Measurements from ENCODE around the gene DLG2. TPM values are rescaled to one million over a fixed set of nuclear protein-coding genes. Genes with fewer than 3 reads are reported as not detected.

DLG2 gene
- total and polyA plus RNA-seq, 4 donors, result 0.30 to 5.5 (median 0.68) TPM

DNA sequence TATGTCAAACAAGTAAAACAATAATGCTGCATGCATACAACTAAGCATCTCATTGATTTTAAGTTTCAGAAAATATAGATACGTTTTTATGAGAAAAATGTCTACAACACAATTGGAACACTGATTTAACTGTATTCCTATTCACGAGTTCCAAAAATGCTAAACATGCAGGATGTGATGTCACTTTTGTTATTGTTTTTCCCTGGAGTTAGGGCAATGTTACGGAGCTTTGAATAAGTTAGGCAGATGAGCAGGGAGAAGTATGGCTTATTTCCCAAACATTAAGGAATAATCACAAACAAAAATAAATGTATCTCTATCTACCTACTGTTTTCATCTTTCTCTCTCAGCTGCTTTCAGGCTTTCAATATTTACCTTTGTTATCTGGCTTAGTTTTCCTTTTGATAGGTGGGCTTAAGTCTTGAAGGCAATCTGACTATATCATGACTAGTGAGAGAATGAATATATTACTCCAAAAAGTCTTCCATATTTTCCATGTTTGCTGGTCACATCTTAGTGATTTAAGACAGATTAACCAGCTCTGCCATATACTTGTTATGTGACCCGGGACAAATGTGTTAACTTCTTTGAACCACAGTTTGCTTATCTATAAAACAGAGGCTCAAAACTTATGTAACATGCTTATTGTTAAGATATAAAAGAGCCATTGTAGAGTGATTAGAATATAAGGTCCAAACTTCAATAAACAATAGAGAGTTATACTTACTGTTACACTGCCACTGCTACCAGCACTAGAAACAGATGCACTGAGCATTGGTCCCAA, 1486.6 kb downstream of the DLG2 start:
- no peak overlapping the region for H3K9ac ChIP-seq (ENCODE audit: low read depth in 1 of 2, low read length in 2 of 2)
- no peak overlapping the region for H3K4me3 ChIP-seq (ENCODE audit: low read depth in 1 of 3, low read length in 3 of 3)
- H3K36me3 ChIP-seq (ENCODE audit: control insufficient read depth in 4 of 4, insufficient read depth in 3 of 4, low read depth in 1 of 4, low read length in 3 of 4), result no peaks in the 10 kb centered on the region
- TF ChIP-seq JUND (IDR thresholded peaks at IDR 0.05) (no peak), HNF4A (conservative IDR thresholded peaks at IDR 0.05) (no peak), YY1 (IDR thresholded peaks at IDR 0.05) (no peak), EGR1 (IDR thresholded peaks at IDR 0.05; ENCODE audit: low read depth in 2 of 2) (no peak), TAF1 (conservative IDR thresholded peaks at IDR 0.05) (no peak), GABPA (IDR thresholded peaks at IDR 0.05 in 1 of 2, conservative IDR thresholded peaks at IDR 0.05 in 1 of 2) (no peak)
- TF ChIP-seq, protein P1, sequence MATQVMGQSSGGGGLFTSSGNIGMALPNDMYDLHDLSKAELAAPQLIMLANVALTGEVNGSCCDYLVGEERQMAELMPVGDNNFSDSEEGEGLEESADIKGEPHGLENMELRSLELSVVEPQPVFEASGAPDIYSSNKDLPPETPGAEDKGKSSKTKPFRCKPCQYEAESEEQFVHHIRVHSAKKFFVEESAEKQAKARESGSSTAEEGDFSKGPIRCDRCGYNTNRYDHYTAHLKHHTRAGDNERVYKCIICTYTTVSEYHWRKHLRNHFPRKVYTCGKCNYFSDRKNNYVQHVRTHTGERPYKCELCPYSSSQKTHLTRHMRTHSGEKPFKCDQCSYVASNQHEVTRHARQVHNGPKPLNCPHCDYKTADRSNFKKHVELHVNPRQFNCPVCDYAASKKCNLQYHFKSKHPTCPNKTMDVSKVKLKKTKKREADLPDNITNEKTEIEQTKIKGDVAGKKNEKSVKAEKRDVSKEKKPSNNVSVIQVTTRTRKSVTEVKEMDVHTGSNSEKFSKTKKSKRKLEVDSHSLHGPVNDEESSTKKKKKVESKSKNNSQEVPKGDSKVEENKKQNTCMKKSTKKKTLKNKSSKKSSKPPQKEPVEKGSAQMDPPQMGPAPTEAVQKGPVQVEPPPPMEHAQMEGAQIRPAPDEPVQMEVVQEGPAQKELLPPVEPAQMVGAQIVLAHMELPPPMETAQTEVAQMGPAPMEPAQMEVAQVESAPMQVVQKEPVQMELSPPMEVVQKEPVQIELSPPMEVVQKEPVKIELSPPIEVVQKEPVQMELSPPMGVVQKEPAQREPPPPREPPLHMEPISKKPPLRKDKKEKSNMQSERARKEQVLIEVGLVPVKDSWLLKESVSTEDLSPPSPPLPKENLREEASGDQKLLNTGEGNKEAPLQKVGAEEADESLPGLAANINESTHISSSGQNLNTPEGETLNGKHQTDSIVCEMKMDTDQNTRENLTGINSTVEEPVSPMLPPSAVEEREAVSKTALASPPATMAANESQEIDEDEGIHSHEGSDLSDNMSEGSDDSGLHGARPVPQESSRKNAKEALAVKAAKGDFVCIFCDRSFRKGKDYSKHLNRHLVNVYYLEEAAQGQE (IDR thresholded peaks at IDR 0.05), result no peak
- H3K27me3 ChIP-seq (ENCODE audit: control insufficient read depth in 4 of 4, insufficient read depth in 4 of 4, low read length in 3 of 4), result no peaks in the 10 kb centered on the region
- 75% methylated on average over 4 of the region's 4 CpGs for WGBS
- no peak for DNase-seq (ENCODE audit: low spot score)
- H3K9me3 ChIP-seq (ENCODE audit: control insufficient read depth in 4 of 4, low read length in 3 of 4), result no peaks in the 10 kb centered on the region
- no peak overlapping the region for H3K27ac ChIP-seq (ENCODE audit: low read depth in 1 of 2, low read length in 2 of 2)
- no peaks in the 10 kb centered on the region for H3K4me1 ChIP-seq (ENCODE audit: control insufficient read depth in 4 of 4, insufficient read depth in 4 of 4, low read length in 3 of 4)

DNA sequence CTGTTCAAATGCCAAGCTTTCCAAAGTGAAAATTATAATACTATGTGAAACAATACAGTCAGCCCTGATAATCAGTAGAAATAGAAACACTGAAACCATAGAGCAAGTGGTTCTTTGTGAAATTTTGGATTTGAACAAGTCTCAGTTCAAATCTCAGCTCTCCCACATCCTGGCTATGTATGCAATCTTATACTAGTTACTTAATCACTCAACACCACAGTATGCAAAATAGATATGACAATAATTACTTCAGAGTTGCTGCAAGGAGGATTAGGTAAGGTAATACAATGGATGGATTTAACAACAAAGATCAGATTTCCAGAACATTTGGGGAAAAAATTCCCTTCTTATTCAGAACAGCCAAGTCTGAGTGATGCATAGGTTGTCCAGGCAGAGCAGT, 1489.2 kb downstream of the DLG2 start:
- no peak for DNase-seq (ENCODE audit: low spot score)
- Histone ChIP-seq H3K9ac (ENCODE audit: low read depth in 1 of 2, low read length in 2 of 2) (no peak overlapping the region), H3K27ac (ENCODE audit: low read depth in 1 of 2, low read length in 2 of 2) (no peak overlapping the region), H3K4me3 (ENCODE audit: low read depth in 1 of 3, low read length in 3 of 3) (no peak overlapping the region), H3K4me1 (ENCODE audit: control insufficient read depth in 4 of 4, insufficient read depth in 4 of 4, low read length in 3 of 4) (no peaks in the 10 kb centered on the region), H3K36me3 (ENCODE audit: control insufficient read depth in 4 of 4, insufficient read depth in 3 of 4, low read depth in 1 of 4, low read length in 3 of 4) (no peaks in the 10 kb centered on the region), H3K27me3 (ENCODE audit: control insufficient read depth in 4 of 4, insufficient read depth in 4 of 4, low read length in 3 of 4) (no peaks in the 10 kb centered on the region), H3K9me3 (ENCODE audit: control insufficient read depth in 4 of 4, low read length in 3 of 4) (no peaks in the 10 kb centered on the region)
- TF ChIP-seq RXRA (IDR thresholded peaks at IDR 0.05), result no peak
- TF ChIP-seq, protein P2, sequence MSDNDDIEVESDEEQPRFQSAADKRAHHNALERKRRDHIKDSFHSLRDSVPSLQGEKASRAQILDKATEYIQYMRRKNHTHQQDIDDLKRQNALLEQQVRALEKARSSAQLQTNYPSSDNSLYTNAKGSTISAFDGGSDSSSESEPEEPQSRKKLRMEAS (IDR thresholded peaks at IDR 0.05), result no peak
- no peak for TF ChIP-seq HNF4G (IDR thresholded peaks at IDR 0.05)
- TF ChIP-seq, protein P3, sequence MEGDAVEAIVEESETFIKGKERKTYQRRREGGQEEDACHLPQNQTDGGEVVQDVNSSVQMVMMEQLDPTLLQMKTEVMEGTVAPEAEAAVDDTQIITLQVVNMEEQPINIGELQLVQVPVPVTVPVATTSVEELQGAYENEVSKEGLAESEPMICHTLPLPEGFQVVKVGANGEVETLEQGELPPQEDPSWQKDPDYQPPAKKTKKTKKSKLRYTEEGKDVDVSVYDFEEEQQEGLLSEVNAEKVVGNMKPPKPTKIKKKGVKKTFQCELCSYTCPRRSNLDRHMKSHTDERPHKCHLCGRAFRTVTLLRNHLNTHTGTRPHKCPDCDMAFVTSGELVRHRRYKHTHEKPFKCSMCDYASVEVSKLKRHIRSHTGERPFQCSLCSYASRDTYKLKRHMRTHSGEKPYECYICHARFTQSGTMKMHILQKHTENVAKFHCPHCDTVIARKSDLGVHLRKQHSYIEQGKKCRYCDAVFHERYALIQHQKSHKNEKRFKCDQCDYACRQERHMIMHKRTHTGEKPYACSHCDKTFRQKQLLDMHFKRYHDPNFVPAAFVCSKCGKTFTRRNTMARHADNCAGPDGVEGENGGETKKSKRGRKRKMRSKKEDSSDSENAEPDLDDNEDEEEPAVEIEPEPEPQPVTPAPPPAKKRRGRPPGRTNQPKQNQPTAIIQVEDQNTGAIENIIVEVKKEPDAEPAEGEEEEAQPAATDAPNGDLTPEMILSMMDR (IDR thresholded peaks at IDR 0.05; ENCODE audit: low read depth, low read length, missing input control), result no peak
- TF ChIP-seq GABPA (IDR thresholded peaks at IDR 0.05 in 1 of 2, conservative IDR thresholded peaks at IDR 0.05 in 1 of 2), result no peak
- no peak for TF ChIP-seq SP1 (IDR thresholded peaks at IDR 0.05)
- no peak for TF ChIP-seq NR2F2 (IDR thresholded peaks at IDR 0.05)
- TF ChIP-seq, protein P1 (IDR thresholded peaks at IDR 0.05), result no peak
- no peak for TF ChIP-seq YY1 (IDR thresholded peaks at IDR 0.05)
- TF ChIP-seq EGR1 (IDR thresholded peaks at IDR 0.05; ENCODE audit: low read depth in 2 of 2), result no peak
- no peak for TF ChIP-seq FOXA2 (IDR thresholded peaks at IDR 0.05)
- TF ChIP-seq RAD21 (IDR thresholded peaks at IDR 0.05), result no peak
- TF ChIP-seq JUND (IDR thresholded peaks at IDR 0.05), result no peak
